NCI-H1105 (cell line): ENCODE measurements around the gene METTL26.

Experiments used
- DNase-seq: peaks from one replicate; lab custom pipeline; 2025; lab: John Stamatoyannopoulos, UW

Gene METTL26

DNA sequence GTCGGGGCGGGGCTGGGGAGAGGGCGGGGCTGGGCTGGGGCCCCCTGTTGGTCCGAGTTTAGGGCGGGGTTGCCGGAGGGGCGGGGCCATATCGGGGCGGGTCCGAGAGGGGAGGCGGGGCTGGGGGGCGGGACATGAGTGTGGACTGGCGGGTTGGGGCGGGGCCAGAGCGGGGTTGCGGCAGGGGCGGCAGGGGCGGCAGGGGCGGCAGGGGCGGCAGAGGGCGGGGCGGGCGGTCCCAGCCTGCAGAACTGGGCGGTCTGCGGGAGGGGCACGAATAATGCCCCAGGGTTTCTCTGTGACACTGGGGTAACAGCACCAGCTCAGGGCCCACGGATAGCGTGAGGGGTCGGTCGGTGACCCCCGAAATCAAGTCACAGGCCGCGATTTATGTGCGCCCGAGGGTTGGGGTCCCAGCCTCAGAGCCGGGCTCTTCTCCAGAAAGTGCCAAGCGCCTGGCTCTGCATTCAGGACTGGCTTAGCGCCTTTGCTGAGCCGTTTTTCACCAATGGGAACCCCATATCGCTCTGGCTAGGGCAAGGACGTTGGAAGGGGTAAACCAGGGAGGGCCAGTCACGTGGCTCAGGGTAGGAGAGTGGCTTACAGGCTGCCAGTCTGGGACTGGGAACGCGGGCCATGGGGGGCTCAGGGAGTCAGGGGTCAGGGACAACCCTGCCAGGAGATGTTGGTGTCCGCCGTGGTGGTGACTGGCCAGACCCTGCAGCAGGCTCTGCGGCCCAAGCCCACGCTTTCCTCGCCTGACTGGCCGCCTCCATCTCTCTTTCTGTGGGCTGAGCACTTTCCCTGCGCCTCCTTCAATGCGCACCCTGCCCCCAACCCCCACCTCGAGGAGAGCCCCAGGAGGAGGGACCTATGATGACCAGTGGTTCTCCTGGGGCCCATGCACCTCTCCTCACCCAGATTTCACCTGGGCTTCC lies 1.2 kb upstream of the METTL26 start:
- DNase-seq, result peak; percentile 45

DNA sequence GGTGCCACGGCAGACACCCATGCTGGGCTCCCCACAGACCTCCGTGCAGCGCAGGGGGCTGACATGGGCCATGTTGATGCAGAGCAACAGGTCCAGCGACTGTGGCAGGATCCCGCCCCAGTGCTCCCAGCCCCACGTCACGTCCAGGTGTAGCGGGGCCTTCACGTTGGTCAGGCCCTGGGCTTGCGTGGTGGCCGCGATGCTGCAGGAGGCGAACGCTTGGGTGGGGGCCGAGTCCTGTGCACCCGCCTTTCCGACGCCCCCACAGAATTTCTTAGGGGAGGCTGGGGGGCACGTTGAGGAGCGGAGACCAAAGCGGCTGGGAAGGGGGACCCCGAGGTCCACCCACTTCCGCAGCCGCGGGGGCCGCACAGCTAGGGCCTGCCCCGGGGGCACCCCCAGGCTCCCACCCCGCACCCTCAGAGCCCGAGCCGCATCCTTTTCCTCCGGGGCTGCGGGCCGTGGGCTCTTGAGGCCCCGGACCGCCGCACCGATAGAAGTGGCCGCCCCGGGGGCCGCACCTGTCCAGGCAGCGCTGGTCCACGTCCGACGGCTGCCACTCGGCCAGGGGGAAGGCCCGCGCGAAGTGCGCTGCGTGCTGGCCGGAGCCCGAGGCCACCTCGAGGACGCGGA lies 416 bp downstream of the METTL26 start:
- DNase-seq, result no peak

DNA sequence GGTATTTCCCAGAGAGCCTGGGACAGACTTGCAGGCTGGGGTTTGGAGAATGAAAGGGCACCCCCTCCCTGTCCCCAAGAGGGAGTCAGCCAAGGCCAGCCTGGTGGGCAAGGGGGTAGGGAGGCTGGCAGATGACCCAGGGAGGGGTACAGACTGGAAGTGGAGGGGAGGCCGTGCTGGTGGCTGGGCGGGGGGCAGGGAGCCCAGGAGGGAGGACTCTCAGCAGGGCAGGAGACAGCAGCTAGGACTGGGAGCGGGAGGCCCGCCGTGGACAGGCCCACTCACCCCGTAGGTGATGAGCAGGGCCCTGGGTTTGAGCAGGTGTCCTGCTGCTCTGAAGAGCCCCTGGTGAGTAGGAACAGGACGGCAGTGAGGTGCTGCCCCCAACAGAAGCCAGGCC lies 1.1 kb downstream of the METTL26 start:
- no peak for DNase-seq

DNA sequence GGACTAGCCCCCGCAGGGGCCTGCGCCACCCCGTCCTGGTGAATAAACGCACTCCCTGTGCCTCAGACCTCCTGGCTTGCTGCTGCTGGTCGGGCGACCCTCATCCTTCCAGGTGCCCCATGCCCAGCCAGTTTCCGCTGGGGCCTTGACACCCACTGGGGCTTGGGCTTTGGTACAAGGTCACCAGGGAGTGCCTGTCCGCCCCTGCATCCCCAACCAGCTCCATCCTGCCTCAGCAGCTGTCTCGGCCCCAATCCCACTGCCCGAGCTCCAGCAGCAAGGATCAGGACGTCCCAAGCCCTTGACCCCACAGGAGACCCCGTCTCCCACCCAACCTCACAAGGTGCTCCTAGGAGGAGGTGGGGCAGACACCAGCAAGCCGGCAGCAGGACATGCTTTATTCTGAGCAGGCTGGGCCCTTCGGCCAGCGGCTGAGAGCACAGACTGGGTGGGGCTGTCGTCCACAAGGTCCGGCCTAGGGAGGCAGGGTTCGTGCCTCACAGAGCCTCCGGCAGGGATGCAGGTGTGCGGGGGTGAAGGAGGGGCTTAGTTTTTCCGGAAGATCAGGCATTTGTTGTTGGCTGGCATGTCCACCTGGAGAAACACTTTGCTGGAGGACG lies 1.9 kb downstream of the METTL26 start:
- no peak for DNase-seq

DNA sequence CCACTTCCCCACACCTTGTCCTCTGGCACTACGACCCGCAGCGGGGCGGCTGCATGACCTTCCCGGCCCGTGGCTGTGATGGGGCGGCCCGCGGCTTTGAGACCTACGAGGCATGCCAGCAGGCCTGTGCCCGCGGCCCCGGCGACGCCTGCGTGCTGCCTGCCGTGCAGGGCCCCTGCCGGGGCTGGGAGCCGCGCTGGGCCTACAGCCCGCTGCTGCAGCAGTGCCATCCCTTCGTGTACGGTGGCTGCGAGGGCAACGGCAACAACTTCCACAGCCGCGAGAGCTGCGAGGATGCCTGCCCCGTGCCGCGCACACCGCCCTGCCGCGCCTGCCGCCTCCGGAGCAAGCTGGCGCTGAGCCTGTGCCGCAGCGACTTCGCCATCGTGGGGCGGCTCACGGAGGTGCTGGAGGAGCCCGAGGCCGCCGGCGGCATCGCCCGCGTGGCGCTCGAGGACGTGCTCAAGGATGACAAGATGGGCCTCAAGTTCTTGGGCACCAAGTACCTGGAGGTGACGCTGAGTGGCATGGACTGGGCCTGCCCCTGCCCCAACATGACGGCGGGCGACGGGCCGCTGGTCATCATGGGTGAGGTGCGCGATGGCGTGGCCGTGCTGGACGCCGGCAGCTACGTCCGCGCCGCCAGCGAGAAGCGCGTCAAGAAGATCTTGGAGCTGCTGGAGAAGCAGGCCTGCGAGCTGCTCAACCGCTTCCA lies 2.6 kb downstream of the METTL26 start:
- DNase-seq, result no peak

DNA sequence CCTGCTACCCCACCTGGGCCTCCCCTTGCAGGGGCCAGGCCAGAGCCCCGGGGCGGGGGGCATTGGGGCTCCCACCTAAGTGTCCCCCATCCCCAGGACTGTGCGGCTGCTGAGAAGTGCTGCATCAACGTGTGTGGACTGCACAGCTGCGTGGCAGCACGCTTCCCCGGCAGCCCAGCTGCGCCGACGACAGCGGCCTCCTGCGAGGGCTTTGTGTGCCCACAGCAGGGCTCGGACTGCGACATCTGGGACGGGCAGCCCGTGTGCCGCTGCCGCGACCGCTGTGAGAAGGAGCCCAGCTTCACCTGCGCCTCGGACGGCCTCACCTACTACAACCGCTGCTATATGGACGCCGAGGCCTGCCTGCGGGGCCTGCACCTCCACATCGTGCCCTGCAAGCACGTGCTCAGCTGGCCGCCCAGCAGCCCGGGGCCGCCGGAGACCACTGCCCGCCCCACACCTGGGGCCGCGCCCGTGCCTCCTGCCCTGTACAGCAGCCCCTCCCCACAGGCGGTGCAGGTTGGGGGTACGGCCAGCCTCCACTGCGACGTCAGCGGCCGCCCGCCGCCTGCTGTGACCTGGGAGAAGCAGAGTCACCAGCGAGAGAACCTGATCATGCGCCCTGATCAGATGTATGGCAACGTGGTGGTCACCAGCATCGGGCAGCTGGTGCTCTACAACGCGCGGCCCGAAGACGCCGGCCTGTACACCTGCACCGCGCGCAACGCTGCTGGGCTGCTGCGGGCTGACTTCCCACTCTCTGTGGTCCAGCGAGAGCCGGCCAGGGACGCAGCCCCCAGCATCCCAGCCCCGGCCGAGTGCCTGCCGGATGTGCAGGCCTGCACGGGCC lies 3.4 kb downstream of the METTL26 start:
- no peak for DNase-seq

DNA sequence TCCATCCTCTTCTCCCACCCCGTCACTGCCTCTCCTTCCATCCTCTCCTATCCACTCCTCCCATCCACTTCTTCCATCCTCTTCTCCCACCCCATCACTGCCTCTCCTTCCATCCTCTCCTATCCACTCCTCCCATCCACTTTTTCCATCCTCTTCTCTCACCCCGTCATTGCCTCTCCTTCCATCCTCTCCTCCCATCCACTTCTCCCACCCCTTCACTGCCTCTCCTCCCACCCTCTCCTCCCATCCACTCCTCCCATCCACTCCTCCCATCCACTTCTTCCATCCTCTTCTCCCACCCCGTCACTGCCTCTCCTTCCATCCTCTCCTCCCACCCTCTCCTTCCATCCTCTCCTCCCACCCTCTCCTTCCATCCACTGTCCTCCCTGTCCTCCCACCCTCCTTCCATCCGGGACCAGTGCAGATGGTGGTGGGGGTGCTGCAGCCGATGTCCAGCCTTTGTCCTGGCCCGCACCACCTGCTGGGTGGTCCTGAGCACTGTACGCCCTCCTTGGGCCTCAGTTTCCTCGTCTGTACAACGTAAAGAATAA lies 4.2 kb downstream of the METTL26 start:
- no peak for DNase-seq

DNA sequence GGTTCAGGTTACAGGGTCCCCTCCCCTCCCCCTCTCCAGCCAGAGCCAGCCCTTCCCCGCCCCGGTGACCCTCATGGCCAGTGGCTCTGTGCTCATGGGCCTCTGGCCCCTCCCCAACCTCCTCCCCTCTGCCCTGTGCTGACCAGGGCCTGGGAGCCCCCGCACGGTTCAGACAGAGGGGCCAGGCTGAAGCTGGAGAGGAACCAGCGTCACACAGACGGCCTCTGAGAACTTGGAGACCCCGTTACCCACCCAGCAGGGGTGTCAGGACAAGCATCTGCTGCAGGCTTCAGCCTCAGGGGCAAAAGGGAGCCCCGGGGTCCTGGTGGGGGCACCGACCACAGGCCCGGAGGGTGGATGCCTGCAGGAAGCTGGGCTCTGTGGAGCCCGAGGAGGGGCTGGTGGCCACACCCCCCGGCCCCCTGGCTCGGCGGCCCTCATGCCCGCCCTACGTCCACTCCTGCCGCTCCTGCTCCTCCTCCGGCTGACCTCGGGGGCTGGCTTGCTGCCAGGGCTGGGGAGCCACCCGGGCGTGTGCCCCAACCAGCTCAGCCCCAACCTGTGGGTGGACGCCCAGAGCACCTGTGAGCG lies 5.2 kb downstream of the METTL26 start, which contains the start of gene WFIKKN1:
WFIKKN1 (plus strand) TSS at position 171 of the 591 bp plus-strand sequence; CDS start at position 440, 269 bp downstream.
- no peak for DNase-seq

DNA sequence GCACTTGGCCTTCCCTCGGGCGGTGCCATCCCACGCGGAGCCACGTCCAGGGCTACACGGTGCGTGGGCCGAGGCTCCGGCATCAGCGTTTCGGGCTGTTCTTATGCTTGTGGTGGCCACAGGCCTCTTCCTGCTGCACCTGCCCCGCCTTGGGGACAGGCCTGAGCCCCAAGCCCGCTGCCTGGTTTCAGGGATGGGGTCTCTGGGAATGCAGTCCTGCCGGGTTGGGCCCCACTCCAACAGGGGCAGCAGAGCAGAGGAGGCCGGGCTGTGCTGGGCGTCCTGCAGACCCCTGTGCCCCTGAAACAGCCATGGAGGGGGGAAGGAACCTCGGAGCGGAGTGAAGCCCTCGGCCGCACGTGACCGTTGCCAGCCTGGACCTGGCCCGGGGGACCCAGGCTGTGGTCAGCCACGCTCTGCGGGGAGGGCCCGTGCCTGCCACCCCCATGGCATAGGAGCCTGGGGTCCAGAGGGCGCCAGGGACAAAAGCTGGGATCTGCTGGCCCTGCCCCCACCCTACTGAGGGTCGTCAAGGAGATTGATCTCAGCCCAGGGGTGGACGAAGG lies 5.8 kb downstream of the METTL26 start:
- DNase-seq, result no peak

DNA sequence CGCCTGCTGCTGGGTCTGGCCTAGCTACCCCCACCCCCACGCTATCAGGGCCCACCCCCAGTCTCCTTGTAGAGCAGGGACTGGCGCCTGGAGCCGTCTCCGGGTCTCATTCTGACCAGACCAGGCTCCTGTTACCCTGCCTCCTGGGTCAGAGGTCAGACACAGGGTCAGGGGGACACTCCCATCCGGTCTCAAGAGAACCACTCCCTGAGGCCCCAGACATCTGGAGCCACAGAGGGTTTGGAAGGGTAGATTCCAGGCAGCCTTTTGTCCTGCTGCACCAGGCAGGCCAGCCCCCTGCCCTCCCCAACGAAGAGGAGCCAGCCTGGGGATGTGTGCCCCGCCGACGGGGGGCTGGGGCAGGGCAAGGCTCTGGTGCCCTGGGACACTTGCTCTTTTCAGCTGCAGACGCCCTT lies 6.3 kb downstream of the METTL26 start:
- DNase-seq, result no peak

DNA sequence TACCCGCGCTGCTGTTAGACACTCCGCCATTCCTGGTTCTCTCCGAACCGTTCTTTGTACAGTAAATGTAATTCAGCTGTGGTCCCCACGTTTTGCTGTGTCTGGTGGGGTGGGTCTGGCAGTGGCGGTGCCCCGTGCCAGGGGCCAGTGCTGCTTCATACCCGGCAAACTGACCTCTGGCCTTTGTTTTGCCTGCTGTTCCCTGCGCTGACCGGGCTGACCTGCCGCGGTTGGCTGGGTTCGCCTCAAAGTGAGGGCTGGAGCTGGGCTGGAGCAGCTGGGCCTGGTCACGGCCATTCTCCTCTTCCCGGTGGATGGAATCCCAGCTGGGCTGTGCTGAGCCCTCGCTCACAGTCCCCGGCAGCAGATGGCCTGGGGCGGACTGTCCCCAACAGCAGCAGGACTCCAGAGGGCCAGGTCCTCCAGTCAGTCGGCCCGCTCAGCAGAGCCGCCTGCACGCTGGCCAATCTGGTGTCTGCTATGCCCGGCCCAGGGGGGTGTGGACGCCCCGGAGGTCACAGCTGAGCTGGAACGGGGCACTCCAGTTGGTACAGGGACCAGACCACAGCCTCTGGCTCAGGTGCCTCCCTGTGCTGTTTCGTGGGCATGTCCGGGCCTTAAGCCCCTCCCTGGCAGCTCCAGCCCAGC lies 6.8 kb downstream of the METTL26 start:
- DNase-seq, result no peak

DNA sequence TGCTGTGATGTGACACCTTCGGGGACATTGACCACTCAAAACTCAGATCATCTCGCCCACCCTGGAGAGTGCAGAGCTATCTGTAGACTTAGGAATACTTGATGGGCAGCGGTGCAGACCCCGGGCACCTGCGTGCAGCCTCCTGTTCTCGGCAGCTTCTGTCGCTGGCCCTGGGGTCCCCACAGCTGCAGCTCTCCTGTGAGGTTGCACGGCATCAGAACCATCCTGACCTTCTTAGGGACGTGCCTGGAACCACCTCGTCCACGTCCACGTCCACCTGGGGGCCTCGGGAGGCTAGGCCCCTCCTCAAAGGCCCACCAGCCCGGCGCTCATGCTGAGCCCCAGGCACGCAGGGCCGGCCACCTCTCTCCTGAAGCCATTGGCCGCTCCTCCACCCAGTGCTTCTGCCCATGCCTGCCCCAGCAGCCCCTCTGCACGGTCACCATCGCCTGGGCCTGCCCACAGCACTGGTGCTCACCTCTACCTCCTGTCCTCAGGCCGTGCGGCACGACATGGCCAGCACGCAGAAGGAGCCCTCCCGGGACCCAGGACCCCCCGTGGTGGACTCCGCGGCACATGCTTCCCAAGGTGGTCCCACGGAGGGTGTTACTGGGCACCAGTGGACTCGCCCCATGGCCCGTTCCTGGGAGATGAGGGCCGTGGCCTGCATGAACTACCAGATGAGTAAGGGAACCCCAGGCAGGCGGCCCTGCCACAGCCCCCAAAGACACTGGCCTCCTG lies 7.6 kb downstream of the METTL26 start:
- no peak for DNase-seq

DNA sequence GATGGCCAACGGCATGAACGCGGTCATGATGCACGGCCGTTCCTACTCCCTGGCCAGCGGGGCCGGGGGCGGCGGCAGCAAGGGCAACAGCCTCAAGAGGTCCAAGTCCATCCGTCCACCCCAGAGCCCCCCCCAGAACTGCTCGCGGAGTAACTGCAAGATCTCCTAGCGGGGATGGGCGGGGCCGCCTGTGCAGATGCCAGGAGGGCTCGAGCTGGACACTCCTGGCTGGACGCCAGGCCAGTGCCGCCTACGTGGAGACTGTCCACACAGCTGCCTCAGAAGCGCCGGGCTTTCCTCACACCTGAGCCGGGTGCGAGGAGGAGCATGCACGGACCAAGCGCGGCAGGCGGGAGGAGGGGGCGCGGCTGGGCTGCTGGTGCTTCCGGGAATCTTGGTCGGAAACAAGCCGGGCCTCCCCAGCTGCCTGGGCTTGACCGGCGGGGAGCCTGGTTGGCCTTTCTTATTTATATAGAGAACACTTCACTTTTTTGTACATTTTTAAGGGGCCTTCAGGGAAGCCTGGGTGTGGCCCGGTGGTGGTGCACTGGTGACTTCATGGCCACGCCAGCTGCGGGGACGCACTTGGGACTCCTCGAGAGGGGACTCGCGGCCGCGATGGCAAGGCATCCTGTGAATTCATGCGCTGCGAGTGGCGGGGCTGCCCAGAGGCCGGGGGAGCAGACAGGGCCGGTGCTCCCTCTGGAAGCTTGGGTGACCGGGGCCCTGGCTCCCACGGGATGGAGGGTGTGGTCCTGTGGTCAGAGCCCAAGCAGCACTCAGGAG lies 8.5 kb downstream of the METTL26 start:
- no peak for DNase-seq

DNA sequence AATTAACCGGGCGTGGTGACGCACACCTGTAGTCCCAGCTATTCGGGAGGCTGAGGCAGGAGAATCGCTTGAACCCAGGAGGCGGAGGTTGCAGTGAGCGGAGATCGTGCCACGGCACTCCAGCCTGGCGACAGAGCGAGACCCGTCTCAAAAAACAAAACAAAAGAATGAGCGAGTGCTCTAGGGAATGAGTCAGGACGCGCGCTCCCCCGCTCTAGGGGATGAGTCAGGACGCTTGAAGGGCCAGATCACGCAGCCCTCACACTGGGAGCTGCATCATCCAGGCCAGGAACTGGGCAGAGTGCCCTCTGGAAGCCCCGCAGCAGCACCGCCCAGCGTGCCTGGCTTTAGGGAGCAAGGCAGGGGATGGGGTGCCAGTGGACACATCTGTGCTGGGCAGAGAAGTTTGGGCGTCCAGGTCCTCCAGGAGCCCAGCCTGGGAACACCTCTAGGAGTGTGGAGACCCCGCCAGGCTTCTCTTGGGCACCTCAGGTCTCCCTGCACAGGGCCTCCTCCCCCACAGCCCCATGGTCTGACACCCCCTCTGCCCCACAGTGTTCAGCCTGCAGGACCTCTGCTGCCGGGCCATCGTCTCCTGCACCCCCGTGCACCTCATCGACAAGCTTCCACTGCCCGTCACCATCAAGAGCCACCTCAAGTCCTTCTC lies 9.2 kb downstream of the METTL26 start:
- DNase-seq, result no peak

DNA sequence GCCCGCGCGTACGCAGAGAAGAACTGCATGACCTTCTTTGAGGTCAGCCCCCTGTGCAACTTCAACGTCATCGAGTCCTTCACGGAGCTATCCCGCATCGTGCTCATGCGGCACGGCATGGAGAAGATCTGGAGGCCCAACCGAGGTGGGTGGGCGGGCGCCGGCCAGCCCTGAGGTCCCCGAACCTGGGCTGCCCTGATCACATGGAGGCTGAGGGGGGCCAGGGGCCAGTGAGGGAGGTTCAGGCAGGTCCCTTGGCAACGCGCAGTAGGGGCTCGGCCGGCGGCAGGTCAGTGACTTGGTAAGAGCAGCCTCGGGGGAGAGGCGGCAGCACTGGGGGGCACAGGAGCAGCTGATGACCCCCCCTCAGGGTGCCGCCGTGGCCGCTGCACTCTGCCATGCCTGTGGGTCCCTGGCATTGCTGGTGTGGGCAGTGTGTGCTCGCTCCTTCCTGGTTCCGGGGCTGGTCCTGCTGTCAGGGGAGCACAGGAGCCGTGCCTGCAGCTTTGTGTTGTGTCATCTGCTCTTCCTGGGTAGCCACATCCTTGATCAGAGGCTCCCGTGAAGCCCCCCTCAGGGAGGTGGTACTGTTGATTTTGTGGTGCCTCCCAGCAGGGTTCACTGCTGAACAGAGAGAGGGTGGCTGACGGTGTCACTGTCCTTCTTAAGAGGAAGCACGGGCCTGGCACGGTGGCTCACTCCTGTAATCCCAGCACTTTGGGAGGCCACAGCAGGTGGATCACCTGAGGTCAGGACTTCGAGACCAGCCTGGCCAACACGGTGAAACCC lies 9.9 kb downstream of the METTL26 start:
- no peak for DNase-seq

DNA sequence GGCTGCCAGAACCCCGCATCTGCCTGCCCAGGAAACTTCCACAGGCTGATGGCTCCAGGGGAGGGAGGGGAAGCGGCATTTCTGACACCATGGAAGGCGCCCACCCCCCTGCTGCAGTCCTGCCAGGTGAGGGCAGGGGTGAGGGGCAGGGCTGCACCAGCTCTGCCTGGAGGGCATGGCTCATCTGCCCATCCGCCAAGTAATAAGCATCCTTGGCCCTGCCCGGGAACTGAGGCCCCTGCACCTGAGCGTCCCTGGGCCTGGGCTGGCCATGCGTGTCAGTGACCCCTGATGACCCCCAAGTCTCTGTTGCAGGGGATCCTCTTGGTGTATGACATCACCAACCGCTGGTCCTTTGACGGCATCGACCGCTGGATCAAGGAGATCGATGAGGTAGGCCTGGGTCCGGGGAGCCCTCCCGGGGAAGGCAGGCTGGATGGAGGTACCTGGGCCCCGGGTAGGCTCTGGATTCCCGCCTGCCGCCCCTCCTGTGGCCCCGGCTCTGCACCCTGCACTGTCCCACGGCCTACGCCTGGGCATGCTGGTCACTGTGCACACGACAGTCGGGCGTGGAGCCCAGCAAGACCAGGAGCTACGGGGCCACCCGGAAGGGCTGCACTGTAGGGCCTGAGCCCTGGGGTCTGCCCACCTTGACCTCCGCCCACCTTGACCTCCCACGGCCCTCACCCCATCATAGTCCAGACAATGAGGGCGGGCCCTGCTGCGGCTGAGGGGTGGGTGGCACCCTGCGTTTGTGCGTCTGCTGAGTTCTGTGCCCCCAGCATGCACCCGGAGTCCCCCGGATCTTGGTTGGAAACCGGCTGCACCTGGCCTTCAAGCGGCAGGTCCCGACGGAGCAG lies 10.8 kb downstream of the METTL26 start:
- DNase-seq, result no peak
